Upper lobe of right lung (tissue), 1 donor: Measurements from ENCODE around the gene FRY. TPM values are rescaled to one million over a fixed set of nuclear protein-coding genes. Genes with fewer than 3 reads are reported as not detected.
A peak's percentile ranks its signal among the peaks of the same experiment; 100 is the strongest.

Experiments
- ATAC-seq: fragments of 200-7000 bp; cut with Tn5 transposase; one replicate; pipeline ENCODE4 v1.9.1; 2020; ENCODE audit warnings: mild to moderate bottlenecking, moderate library complexity
- DNase-seq: peaks from one replicate; pipeline ENCODE4 v3.0.0-alpha.2; 2020
- H3K27ac ChIP-seq: fragments of 200-600 bp; one replicate; pipeline ENCODE4 v1.8.0; 2022
- H3K27me3 ChIP-seq: fragments of 200-600 bp; one replicate; pipeline ENCODE4 v1.8.0; 2022; ENCODE audit warnings: mild to moderate bottlenecking
- H3K36me3 ChIP-seq: fragments of 200-600 bp; one replicate; pipeline ENCODE4 v1.8.0; 2022
- H3K4me1 ChIP-seq: fragments of 200-600 bp; one replicate; pipeline ENCODE4 v1.8.0; 2022
- H3K4me3 ChIP-seq: fragments of 200-600 bp; one replicate; pipeline ENCODE4 v1.8.0; 2022; ENCODE audit warnings: mild to moderate bottlenecking
- H3K9me3 ChIP-seq: fragments of 200-600 bp; one replicate; pipeline ENCODE4 v1.8.0; 2022
- CTCF ChIP-seq: fragments of 200-600 bp; IDR thresholded peaks from one replicate; pipeline ENCODE4 v1.8.0; 2022; ENCODE audit warnings: antibody characterized with exemption
- intact Hi-C: fragments of 100-400 bp; cut with DNase I; formaldehyde crosslinking; loops from one replicate; pipeline ENCODE4 v1.11.0; 2022
- total RNA-seq: library from RNA; stranded (reverse); fragmentation: NEBNext Ultra II Directional; extraction: Animal tissue kit (Norgen Biotek cat#: 25700); gene quantifications from one replicate; pipeline ENCODE4 v1.2.1, GENCODE V29; 2021
- donor health status: DM: no; HTN: yes; CAD: no; lungs with severe emphysema.

The FRY gene
- total RNA-seq, 1 donor from 2014 or later, result 76.6 TPM

DNA sequence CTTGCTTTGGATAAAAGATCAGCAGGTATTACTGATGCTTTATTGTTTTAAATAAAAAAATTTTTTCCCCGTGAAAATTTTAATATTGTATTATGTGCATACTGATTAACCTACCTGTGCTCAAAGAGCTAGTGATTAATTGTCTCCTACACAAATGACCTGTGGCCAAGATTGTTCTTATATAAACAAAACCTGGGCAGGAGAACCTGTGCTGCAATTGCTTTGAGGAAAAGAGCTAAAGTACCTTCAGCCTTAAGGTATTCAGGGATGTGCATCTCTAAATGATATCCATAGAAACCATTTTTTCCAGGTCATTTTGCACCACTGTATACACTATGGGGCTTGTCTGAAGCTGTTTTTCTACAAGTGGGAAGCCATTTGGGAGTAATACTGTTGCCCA is 1.2 kb downstream of the FRY start:
- TF ChIP-seq CTCF, result no peak
- no peaks in the 10 kb centered on the region for H3K27me3 ChIP-seq
- H3K4me3 ChIP-seq, result no peak overlapping the region
- ATAC-seq (no peak), DNase-seq (no peak)
- H3K9me3 ChIP-seq, result no peaks in the 10 kb centered on the region
- H3K27ac ChIP-seq, result no peak overlapping the region
- intact Hi-C loops, result no loop called here
- no peaks in the 10 kb centered on the region for H3K36me3 ChIP-seq
- H3K4me1 ChIP-seq, result peaks cover 5% of the 10 kb centered on the region

DNA sequence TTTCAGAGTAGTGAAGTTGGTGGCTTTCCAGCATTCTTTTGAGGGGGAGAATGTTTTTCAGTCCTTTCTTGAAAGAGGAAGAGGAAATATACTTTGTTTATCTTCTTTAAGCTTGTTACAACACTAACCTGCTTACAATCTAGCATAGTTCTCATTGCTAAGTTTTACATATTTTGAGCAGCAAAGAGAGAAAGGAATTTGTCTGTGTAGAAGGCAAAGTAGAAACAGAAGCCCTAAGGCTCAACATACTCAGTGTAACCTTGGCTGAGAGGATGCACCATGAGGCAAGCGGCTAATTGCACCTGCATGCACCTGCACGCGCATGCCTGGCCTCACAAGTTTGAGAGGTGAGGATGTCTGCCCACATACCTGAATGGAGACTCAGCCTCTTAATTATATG is 2.2 kb downstream of the FRY start:
- Histone ChIP-seq H3K27me3 (no peaks in the 10 kb centered on the region), H3K4me1 (peaks cover 5% of the 10 kb centered on the region), H3K36me3 (no peaks in the 10 kb centered on the region), H3K27ac (no peak overlapping the region), H3K4me3 (no peak overlapping the region), H3K9me3 (no peaks in the 10 kb centered on the region)
- TF ChIP-seq CTCF, result no peak
- intact Hi-C loops, result no loop called here
- DNase-seq (no peak), ATAC-seq (no peak)

- Histone ChIP-seq H3K4me1 (peaks cover 13% of the 10 kb centered on the region), H3K36me3 (no peaks in the 10 kb centered on the region), H3K4me3 (no peak overlapping the region), H3K27ac (no peak overlapping the region), H3K9me3 (no peaks in the 10 kb centered on the region), H3K27me3 (no peaks in the 10 kb centered on the region)
- no peak for TF ChIP-seq CTCF
- no peak for DNase-seq
- ATAC-seq, result no peak
- intact Hi-C loops, result no loop called here
These were observed 4.1 kb downstream of the FRY start for GRCh38 chr13:32035716-32036115.

GRCh38 chr13:32036126-32036695 is 4.6 kb downstream of the FRY start:
- DNase-seq (no peak), ATAC-seq (peak; percentile 76)
- intact Hi-C loops, result no loop called here
- Histone ChIP-seq H3K4me3 (no peak overlapping the region), H3K27me3 (no peaks in the 10 kb centered on the region), H3K9me3 (no peaks in the 10 kb centered on the region), H3K36me3 (no peaks in the 10 kb centered on the region), H3K27ac (no peak overlapping the region), H3K4me1 (peaks cover 10% of the 10 kb centered on the region)
- no peak for TF ChIP-seq CTCF

- DNase-seq (no peak), ATAC-seq (no peak)
- peaks cover 10% of the 10 kb centered on the region for H3K4me1 ChIP-seq
- intact Hi-C loops, result no loop called here
- H3K27me3 ChIP-seq, result no peaks in the 10 kb centered on the region
- no peaks in the 10 kb centered on the region for H3K36me3 ChIP-seq
- H3K27ac ChIP-seq, result no peak overlapping the region
- no peak for TF ChIP-seq CTCF
- no peak overlapping the region for H3K4me3 ChIP-seq
- no peaks in the 10 kb centered on the region for H3K9me3 ChIP-seq
These were observed 5.2 kb downstream of the FRY start for GRCh38 chr13:32036757-32037156.

GRCh38 chr13:32037471-32037870 is 5.9 kb downstream of the FRY start:
- H3K36me3 ChIP-seq, result no peaks in the 10 kb centered on the region
- DNase-seq, result no peak
- intact Hi-C loops, result no loop called here
- H3K9me3 ChIP-seq, result no peaks in the 10 kb centered on the region
- H3K4me3 ChIP-seq, result no peak overlapping the region
- no peak for TF ChIP-seq CTCF
- H3K27ac ChIP-seq, result no peak overlapping the region
- ATAC-seq, result no peak
- peaks cover 10% of the 10 kb centered on the region for H3K4me1 ChIP-seq
- no peaks in the 10 kb centered on the region for H3K27me3 ChIP-seq
